ENCODE measurements around the gene ING1.

Gene ING1

GRCh38 chr13:110683203-110683883 lies 30.2 kb upstream of the ING1 start:
- in situ Hi-C loops (cut with HindIII; ENCODE audit: low pct_ligation_motif_present, low sequenced_read_pairs) = no loop called here
- peak; percentile 56 for TF ChIP-seq CTCF (IDR thresholded peaks at IDR 0.05; ENCODE audit: low read depth, low read length, missing control alignments)
- Histone ChIP-seq H3K27me3 (replicated peaks) (no peaks in the 10 kb centered on the region), H3K27ac (no peak overlapping the region), H3K36me3 (replicated peaks) (peaks cover 27% of the 10 kb centered on the region), H3K4me3 (ENCODE audit: low read depth, low read length) (no peak overlapping the region)
- DNase-seq = no peak

DNA sequence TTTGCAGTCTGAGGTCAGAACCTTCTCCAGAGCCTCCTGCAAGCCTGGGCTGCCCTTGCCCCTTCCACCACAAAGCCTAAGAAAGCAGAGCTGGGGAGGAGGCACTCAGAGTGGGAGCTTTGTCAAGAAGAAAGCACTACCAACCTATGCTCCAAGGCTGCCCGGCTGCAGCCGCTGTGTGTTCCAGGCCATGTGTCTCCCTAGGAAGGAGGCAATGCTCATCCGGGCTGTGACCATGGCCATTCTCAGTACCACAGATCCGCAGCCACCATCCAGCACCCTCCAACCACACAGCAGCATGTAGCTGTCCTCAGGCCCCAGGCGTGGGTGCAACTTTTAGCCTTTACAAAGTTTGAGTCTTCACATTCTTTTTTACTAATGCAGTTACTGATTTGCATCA lies 29.6 kb upstream of the ING1 start:
- Histone ChIP-seq H3K36me3 (replicated peaks) (peaks cover 26% of the 10 kb centered on the region), H3K27ac (no peak overlapping the region)

DNA sequence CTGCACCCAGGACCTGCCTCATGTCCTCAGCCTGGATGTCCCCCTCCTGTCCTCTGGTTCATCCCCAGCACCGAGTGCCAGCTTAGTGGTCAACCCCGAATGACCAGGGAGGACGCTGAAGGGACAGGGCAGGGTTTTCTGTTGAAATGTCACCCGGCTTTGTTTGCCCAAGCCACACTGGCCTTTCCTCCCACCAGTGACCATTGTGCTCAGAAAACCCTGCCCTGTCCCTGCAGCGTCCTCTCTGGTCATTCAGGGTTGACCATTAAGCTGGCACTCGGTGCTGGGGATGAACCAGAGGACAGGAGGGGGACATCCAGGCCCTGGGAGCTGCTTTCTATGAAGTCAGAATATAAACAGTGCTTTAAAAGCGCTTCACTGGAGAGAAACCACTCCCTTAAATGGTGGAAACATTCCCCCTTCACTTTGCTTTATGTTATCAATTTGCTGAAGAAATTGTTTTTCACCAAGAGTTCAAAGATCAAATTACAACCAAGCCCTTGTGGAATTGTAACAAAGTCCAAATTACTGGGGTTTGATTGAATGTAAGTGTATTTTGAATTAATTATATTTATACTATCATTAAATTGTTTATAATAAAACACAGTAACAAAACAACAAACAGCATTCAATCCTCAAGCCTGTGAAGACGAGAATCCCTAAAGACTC lies 29.0 kb upstream of the ING1 start:
- Histone ChIP-seq H3K27me3 (replicated peaks) (no peaks in the 10 kb centered on the region), H3K4me3 (ENCODE audit: low read depth, low read length) (no peak overlapping the region), H3K27ac (no peak overlapping the region), H3K36me3 (replicated peaks) (peaks cover 24% of the 10 kb centered on the region)
- in situ Hi-C loops (cut with HindIII; ENCODE audit: low pct_ligation_motif_present, low sequenced_read_pairs) = no loop called here
- no peak for DNase-seq
- TF ChIP-seq CTCF (IDR thresholded peaks at IDR 0.05; ENCODE audit: low read depth, low read length, missing control alignments) = no peak

More for the DNA sequence above, 29.6 kb upstream of the ING1 start:
- no peaks in the 10 kb centered on the region for H3K27me3 ChIP-seq (replicated peaks)
- H3K4me3 ChIP-seq (ENCODE audit: low read depth, low read length) = no peak overlapping the region
- in situ Hi-C loops (cut with HindIII; ENCODE audit: low pct_ligation_motif_present, low sequenced_read_pairs) = no loop called here
- no peak for TF ChIP-seq CTCF (IDR thresholded peaks at IDR 0.05; ENCODE audit: low read depth, low read length, missing control alignments)
- DNase-seq = no peak

DNA sequence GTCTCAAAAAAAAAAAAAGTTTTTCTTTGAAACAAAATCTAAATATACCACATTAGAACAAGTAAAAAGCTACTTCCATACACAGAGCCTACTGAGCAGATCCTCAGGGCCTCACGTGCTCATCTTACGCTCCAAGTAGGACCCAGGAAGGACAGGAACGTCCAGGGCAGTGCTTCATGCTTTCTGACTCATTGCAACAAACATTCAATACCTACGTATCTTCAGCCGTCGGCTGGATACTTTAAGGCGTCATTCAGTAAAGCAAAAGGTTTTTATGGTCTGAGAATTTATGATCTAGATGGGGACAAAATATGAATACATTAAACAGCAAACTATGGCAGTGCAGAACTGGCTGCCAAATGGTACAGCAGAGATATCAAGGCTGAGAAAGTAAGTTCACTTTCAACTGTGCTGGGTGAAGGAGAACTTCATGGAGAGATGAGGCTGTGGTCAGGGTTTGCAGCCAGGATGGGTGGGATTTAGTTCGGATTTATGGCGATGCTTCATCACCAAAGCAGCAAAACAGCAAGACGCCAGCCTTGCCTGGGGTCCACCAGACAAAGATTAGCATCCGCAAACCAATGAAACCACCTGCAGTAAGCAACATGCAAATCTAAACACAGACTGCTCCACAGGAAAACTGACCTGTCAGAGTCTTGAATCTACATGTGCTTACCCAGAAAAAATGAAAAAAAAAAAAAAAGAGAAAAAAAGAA lies 28.0 kb upstream of the ING1 start:
- Histone ChIP-seq H3K36me3 (replicated peaks) (peaks cover 26% of the 10 kb centered on the region), H3K27ac (no peak overlapping the region)

GRCh38 chr13:110687736-110688135 lies 25.8 kb upstream of the ING1 start:
- no peak for TF ChIP-seq CTCF (IDR thresholded peaks at IDR 0.05; ENCODE audit: low read depth, low read length, missing control alignments)
- Histone ChIP-seq H3K27ac (no peak overlapping the region), H3K4me3 (ENCODE audit: low read depth, low read length) (no peak overlapping the region), H3K27me3 (replicated peaks) (no peaks in the 10 kb centered on the region), H3K36me3 (replicated peaks) (peaks cover 18% of the 10 kb centered on the region)
- in situ Hi-C loops (cut with HindIII; ENCODE audit: low pct_ligation_motif_present, low sequenced_read_pairs) = no loop called here
- DNase-seq = no peak

More for the DNA sequence above, 28.0 kb upstream of the ING1 start:
- in situ Hi-C loops (cut with HindIII; ENCODE audit: low pct_ligation_motif_present, low sequenced_read_pairs) = no loop called here
- no peak for TF ChIP-seq CTCF (IDR thresholded peaks at IDR 0.05; ENCODE audit: low read depth, low read length, missing control alignments)
- DNase-seq = peak; percentile 65
- no peaks in the 10 kb centered on the region for H3K27me3 ChIP-seq (replicated peaks)
- no peak overlapping the region for H3K4me3 ChIP-seq (ENCODE audit: low read depth, low read length)

Data from brain microvascular endothelial cell (primary cell).